A673 (cell line): Measurements from ENCODE around the gene RPL10A. TPM values are rescaled to one million over a fixed set of nuclear protein-coding genes. Genes with fewer than 3 reads are reported as not detected.

Source experiments
- BruUV-seq: library from RNA; stranded (reverse); fragments of 400-500 nt; replicated peaks from 2 replicates; lab custom pipeline; 2021; lab: Mats Ljungman, UMichigan
- CTCF ChIA-PET: fragments of 300-600 bp; sonication (Branson Sonifier 250); formaldehyde crosslinking; loops from one replicate; lab custom pipeline; 2022; ENCODE audit warnings: antibody characterized with exemption; lab: Charles Lee
- POLR2A ChIA-PET: fragments of 300-600 bp; sonication (Branson Sonifier 250); formaldehyde crosslinking; loops from one replicate; lab custom pipeline; 2022; ENCODE audit warnings: antibody characterized with exemption; ENCODE audit not compliant: low non-redundant PET; lab: Charles Lee
- DNase-seq: peaks from one replicate; pipeline ENCODE4 v3.0.0-alpha.2; 2015; ENCODE audit warnings: low spot score
- H3K27ac ChIP-seq: fragments of 200-600 bp; sonication (generic); 2 replicates; pipeline ENCODE4 v1.5.1; 2016; ENCODE audit warnings: mixed run types, low read depth, mild to moderate bottlenecking, mixed read lengths, antibody characterized with exemption, low read length; ENCODE audit not compliant: poor library complexity, severe bottlenecking
- H3K27me3 ChIP-seq: fragments of 200-600 bp; sonication (generic); replicated peaks from 2 replicates; pipeline ENCODE4 v1.6.1; 2017; ENCODE audit warnings: mixed run types, low read depth, mild to moderate bottlenecking, mixed read lengths, antibody characterized with exemption, low read length; ENCODE audit not compliant: insufficient read depth, poor library complexity
- H3K36me3 ChIP-seq: fragments of 200-600 bp; sonication (generic); 2 replicates; pipeline ENCODE4 v1.6.1; 2016; ENCODE audit warnings: mixed run types, mild to moderate bottlenecking, mixed read lengths, antibody characterized with exemption, low read length; ENCODE audit not compliant: insufficient read depth, poor library complexity, severe bottlenecking
- H3K4me1 ChIP-seq: fragments of 200-600 bp; sonication (generic); 2 replicates; pipeline ENCODE4 v1.6.1; 2017; ENCODE audit warnings: mixed run types, mild to moderate bottlenecking, mixed read lengths, antibody characterized with exemption, low read length; ENCODE audit not compliant: insufficient read depth, poor library complexity, severe bottlenecking
- H3K4me3 ChIP-seq: fragments of 200-600 bp; sonication (generic); 2 replicates; pipeline ENCODE4 v1.5.1; 2016; ENCODE audit warnings: low read depth, mixed run types, mild to moderate bottlenecking, mixed read lengths, low read length; ENCODE audit not compliant: poor library complexity, severe bottlenecking
- H3K9me3 ChIP-seq: fragments of 200-600 bp; sonication (generic); 2 replicates; pipeline ENCODE4 v1.6.1; 2016; ENCODE audit warnings: mixed run types, low read depth, mild to moderate bottlenecking, mixed read lengths, antibody characterized with exemption, low read length; ENCODE audit not compliant: poor library complexity, severe bottlenecking
- EZH2 ChIP-seq: fragments of 200-600 bp; sonication (generic); IDR thresholded peaks from 2 replicates; pipeline ENCODE4 v1.6.1; 2017; ENCODE audit warnings: borderline replicate concordance, low read depth, mild to moderate bottlenecking, mixed read lengths, antibody characterized with exemption, low read length; ENCODE audit not compliant: poor library complexity, severe bottlenecking
- intact Hi-C: fragments of 100-400 bp; cut with micrococcal nuclease; formaldehyde crosslinking; loops from one replicate; pipeline ENCODE4 v1.10.0; 2022; ENCODE audit not compliant: unreplicated experiment
- total RNA-seq: library from RNA; stranded (reverse); gene quantifications from 2 replicates; pipeline ENCODE4 v1.2.3, GENCODE V29; 2021
- TF ChIP-seq, protein P1 (sequence below): fragments of 300-800, 200-600 bp; sonication (generic); conservative IDR thresholded peaks from 2 replicates; pipeline ENCODE4 v1.5.1; 2017; ENCODE audit warnings: low read depth, mild to moderate bottlenecking, antibody characterized with exemption, low read length, moderate library complexity, mixed read lengths

RPL10A gene
- total RNA-seq, 1 experiment from 2014 or later, result 1,064 TPM

DNA sequence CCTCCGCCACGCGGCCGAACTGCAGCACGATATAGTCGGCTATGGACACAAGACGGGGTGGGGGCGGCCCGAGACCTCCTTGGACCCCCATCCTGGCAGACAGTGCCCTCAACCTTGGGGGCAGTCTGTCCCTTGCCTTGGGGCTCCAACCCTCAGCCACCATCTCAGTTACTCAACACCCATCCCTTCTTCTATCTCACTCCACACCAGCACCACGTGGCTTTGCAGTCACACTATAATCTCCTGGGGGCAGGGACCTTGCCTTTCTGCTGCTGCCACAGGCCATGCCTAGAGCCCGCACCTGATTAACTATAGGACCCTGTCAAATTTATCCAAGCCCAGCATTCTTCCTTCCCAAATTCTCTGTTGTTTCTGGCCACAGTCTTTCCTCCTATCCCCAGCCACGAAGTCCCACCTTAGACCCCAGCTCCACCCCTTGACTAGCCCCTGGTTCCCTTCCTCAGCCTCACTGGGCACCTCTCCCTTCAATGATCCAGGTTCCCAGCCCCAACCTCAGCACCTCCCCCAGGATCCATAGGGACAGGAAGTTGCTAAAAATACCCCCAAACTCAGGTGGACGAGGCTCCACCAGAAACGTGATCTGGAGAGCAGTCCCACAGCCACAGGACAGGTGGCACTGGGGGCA, 30.3 kb downstream of the RPL10A start:
- Histone ChIP-seq H3K27ac (no peak overlapping the region), H3K36me3 (no peaks in the 10 kb centered on the region), H3K9me3 (no peaks in the 10 kb centered on the region), H3K27me3 (no peaks in the 10 kb centered on the region), H3K4me1 (peaks cover 22% of the 10 kb centered on the region), H3K4me3 (no peak overlapping the region)
- POLR2A ChIA-PET, result no interaction called here
- no peak for TF ChIP-seq EZH2
- TF ChIP-seq, protein P1, sequence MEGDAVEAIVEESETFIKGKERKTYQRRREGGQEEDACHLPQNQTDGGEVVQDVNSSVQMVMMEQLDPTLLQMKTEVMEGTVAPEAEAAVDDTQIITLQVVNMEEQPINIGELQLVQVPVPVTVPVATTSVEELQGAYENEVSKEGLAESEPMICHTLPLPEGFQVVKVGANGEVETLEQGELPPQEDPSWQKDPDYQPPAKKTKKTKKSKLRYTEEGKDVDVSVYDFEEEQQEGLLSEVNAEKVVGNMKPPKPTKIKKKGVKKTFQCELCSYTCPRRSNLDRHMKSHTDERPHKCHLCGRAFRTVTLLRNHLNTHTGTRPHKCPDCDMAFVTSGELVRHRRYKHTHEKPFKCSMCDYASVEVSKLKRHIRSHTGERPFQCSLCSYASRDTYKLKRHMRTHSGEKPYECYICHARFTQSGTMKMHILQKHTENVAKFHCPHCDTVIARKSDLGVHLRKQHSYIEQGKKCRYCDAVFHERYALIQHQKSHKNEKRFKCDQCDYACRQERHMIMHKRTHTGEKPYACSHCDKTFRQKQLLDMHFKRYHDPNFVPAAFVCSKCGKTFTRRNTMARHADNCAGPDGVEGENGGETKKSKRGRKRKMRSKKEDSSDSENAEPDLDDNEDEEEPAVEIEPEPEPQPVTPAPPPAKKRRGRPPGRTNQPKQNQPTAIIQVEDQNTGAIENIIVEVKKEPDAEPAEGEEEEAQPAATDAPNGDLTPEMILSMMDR, result no peak
- DNase-seq, result no peak
- BruUV-seq, result no TSS peak
- intact Hi-C loops, result no loop called here
- CTCF ChIA-PET, result no interaction called here

- BruUV-seq, result no TSS peak
- intact Hi-C loops, result no loop called here
- H3K27ac ChIP-seq, result no peak overlapping the region
- H3K36me3 ChIP-seq, result no peaks in the 10 kb centered on the region
- DNase-seq, result no peak
- H3K4me1 ChIP-seq, result peaks cover 16% of the 10 kb centered on the region
- H3K4me3 ChIP-seq, result no peak overlapping the region
- H3K9me3 ChIP-seq, result no peaks in the 10 kb centered on the region
- no peaks in the 10 kb centered on the region for H3K27me3 ChIP-seq
- CTCF ChIA-PET, result no interaction called here
- POLR2A ChIA-PET, result no interaction called here
- TF ChIP-seq, protein P1, result no peak
- TF ChIP-seq EZH2, result no peak
Measured at GRCh38 chr6:35499372-35499771, 31.2 kb downstream of the RPL10A start.

DNA sequence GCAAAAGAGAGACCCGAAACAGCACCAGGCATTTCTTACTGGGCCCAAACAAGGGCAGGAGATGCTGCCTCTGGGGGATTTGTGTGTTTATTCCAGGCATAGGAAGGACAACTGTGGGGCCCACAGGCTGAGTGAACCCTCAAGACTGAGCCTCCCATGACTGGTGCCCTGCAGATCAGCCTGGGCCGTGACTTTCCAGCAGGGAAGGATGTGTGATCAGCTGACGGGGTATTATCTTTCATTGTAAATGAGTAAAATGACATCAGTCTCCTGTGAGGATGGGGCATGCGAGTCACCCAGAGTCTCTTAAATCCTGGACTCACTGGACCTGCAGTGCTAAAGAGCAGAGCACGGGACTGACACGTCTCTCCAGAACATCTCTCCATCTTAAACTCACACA, 32.6 kb downstream of the RPL10A start:
- no peak overlapping the region for H3K4me3 ChIP-seq
- no peaks in the 10 kb centered on the region for H3K27me3 ChIP-seq
- TF ChIP-seq EZH2, result no peak
- TF ChIP-seq, protein P1, result no peak
- DNase-seq, result no peak
- no peaks in the 10 kb centered on the region for H3K36me3 ChIP-seq
- intact Hi-C loops, result no loop called here
- no peaks in the 10 kb centered on the region for H3K9me3 ChIP-seq
- H3K27ac ChIP-seq, result no peak overlapping the region
- no TSS peak for BruUV-seq
- peaks cover 12% of the 10 kb centered on the region for H3K4me1 ChIP-seq
- POLR2A ChIA-PET, result no interaction called here
- CTCF ChIA-PET, result no interaction called here
